Epithelial cell of esophagus (primary cell): ENCODE data around the gene SHKBP1.
A peak's percentile ranks its signal among the peaks of the same experiment; 100 is the strongest.

Experiments
- DNase-seq: peaks from one replicate; pipeline ENCODE4 v3.0.0; 2010; ENCODE audit warnings: low read depth
- H3K4me3 ChIP-seq: 2 replicates; pipeline ENCODE4 v1.5.1; 2011; ENCODE audit warnings: mild to moderate bottlenecking, low read length, control low read depth
- TF ChIP-seq, protein P1 (sequence below): IDR thresholded peaks from 2 replicates; pipeline ENCODE4 v1.5.1; 2011; ENCODE audit warnings: low read depth, mild to moderate bottlenecking, low read length, control low read depth, inconsistent platforms; ENCODE audit not compliant: insufficient read depth; ENCODE audit errors: missing control alignments

Gene SHKBP1

DNA sequence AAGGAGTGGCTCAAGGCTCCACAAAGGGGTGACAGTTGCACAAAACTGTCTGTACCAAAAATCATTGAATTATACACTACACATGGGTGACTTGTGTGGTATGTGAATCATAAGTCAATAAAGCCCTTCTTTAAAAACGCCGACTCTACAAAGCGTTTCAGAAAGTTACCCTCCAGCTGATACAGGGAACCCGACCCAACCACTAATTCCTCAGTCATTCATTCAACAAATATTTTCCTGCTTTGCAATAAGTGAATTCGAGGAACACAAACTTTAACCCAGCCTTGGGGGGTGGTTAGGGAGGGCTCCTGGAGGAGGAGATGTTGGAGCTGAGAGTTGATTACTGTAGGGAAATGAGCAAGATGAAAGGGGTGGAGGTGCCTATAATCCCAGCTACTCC is 56.5 kb downstream of the SHKBP1 start:
- peak; percentile 58 for DNase-seq
- H3K4me3 ChIP-seq: no peak overlapping the region
- TF ChIP-seq, protein P1, sequence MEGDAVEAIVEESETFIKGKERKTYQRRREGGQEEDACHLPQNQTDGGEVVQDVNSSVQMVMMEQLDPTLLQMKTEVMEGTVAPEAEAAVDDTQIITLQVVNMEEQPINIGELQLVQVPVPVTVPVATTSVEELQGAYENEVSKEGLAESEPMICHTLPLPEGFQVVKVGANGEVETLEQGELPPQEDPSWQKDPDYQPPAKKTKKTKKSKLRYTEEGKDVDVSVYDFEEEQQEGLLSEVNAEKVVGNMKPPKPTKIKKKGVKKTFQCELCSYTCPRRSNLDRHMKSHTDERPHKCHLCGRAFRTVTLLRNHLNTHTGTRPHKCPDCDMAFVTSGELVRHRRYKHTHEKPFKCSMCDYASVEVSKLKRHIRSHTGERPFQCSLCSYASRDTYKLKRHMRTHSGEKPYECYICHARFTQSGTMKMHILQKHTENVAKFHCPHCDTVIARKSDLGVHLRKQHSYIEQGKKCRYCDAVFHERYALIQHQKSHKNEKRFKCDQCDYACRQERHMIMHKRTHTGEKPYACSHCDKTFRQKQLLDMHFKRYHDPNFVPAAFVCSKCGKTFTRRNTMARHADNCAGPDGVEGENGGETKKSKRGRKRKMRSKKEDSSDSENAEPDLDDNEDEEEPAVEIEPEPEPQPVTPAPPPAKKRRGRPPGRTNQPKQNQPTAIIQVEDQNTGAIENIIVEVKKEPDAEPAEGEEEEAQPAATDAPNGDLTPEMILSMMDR: no peak

DNA sequence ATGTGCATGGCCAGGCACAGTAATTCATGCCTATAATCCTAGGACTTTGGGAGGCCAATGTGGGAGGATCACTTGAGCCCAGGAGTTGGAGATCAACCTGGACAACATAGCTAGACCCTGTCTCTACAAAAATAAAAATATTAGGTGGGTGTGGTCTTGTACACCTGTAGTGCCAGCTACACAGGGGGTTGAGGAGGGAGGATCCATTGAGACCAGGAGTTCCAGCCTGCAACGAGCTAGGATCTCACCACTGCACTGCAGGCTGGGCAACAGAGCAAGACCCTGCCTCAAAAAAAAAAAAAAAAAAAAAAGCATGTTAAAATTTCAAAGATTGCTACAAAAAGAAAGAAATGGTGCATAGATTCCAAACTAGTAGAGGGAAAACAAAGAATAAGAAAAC is 61.7 kb downstream of the SHKBP1 start:
- no peak for DNase-seq
- TF ChIP-seq, protein P1: no peak
- H3K4me3 ChIP-seq: no peak overlapping the region

DNA sequence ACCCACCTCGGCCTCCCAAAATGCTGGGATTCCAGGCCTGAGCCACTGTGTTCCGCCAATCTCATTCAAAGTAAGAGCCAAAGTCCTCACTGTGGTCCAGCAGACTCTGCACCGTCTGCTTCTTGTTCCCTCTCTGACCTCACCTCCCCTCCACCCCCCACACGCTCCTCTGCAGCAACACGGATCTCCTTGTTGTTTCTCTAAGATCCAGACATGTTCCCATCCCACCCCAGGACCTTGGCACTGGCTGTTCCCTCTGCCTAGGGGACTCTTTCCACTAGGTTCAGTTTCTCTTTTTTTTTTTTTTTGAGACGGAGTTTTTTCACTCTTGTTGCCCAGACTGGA is 62.9 kb downstream of the SHKBP1 start:
- no peak for DNase-seq
- H3K4me3 ChIP-seq: no peak overlapping the region
- TF ChIP-seq, protein P1: no peak

DNA sequence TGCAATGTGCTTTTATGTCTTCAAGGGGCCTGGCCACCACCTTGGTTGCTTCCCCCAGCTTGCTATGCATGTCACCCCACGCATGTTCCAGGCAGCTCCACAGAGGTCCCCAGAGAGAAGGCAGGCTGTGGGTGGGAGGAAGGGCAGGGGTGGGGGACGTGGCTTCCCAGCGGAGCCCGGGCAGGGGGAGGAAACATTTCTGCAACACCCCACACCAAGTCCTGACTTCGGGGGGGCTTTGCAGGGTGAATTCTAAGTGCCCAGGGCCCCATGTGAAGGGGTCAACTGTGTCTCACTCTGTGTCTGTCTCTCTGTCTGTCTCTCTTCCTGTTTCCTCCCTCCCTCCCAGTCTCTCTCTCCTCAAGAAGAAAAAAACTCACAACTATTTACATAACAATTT is 64.1 kb downstream of the SHKBP1 start:
- H3K4me3 ChIP-seq: no peak overlapping the region
- DNase-seq: no peak
- TF ChIP-seq, protein P1: no peak
